Measurements from ENCODE around the gene SMAD4. TPM values are rescaled to one million over a fixed set of nuclear protein-coding genes. Genes with fewer than 3 reads are reported as not detected.

The SMAD4 gene
- total and polyA plus RNA-seq, 2 of the 8 experiments (the other 6 are each of a cell fraction or from before 2014, with no cell fraction given): 86.5 to 139 TPM

DNA sequence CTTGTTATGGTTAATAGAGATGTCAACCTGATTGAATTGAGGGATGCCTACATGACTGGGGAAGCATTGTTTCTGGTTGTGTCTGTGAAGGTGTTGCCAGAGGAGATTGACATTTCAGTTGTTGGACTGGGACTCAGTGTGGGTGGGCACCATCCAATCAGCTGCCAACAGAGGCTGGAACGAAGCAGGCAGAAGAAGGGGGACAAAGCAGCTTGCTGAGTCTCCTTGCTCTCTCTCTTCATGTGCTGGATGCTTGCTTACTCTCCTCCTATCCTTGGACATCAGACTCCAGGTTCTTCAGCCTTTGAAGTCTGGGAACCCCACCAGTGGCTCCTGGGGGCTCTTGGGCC lies 22.2 kb upstream of the SMAD4 start:
- no peaks in the 10 kb centered on the region for H3K9me3 ChIP-seq (ENCODE audit: insufficient read depth in 2 of 2, low read depth in 1 of 2, low read length in 1 of 2)
- H3K4me3 ChIP-seq (ENCODE audit: extremely low read depth in 1 of 4, insufficient read depth in 2 of 4, low read depth in 3 of 4, low read length in 4 of 4): no peak overlapping the region
- no peaks in the 10 kb centered on the region for H3K79me1 ChIP-seq (ENCODE audit: low read depth, low read length)
- ChIA-PET POLR2A (ENCODE audit: partially characterized antibody) (interaction anchor here (1.0 to 1.3 kb wide), 2 partner anchors 10 to 22 kb away, joined by 3 to 4 read pairs; partner anchors contain the start of gene SMAD4), CTCF (ENCODE audit: partially characterized antibody) (interaction anchor here (0.9 to 1.7 kb wide), 2 partner anchors 30 to 41 kb away, joined by 4 read pairs; no protein-coding TSS in a partner anchor)
- 0 out of 2 replicates have a peak overlapping the region, but pooled peaks have one; percentile 6 for H2AFZ ChIP-seq (ENCODE audit: low read length)
- no peak for TF ChIP-seq YY1 (IDR thresholded peaks at IDR 0.05; ENCODE audit: low read depth, low read length)
- TF ChIP-seq KDM1A (IDR thresholded peaks at IDR 0.05; ENCODE audit: borderline replicate concordance, low read length): no peak
- TF ChIP-seq TEAD4 (IDR thresholded peaks at IDR 0.05; ENCODE audit: low read depth, low read length): no peak
- no peak for TF ChIP-seq TAF7 (optimal IDR thresholded peaks at IDR 0.05; ENCODE audit: borderline replicate concordance, low read depth, low read length)
- TF ChIP-seq KDM4A (IDR thresholded peaks at IDR 0.05; ENCODE audit: low read depth, low read length, severe bottlenecking): no peak
- no peak for TF ChIP-seq SIN3A (conservative IDR thresholded peaks at IDR 0.05 in 1 of 2, IDR thresholded peaks at IDR 0.05 in 1 of 2; ENCODE audit: low read depth in 1 of 2, low read length in 2 of 2)
- no peak overlapping the region for H3K27ac ChIP-seq (ENCODE audit: low read depth, low read length)
- H4K91ac ChIP-seq (replicated peaks; ENCODE audit: insufficient read length, low read length): no peak overlapping the region
- H4K20me1 ChIP-seq (replicated peaks in 1 of 2; ENCODE audit: control insufficient read depth in 1 of 2, insufficient read depth in 2 of 2, low read length in 2 of 2): no peaks in the 10 kb centered on the region
- H3K14ac ChIP-seq (ENCODE audit: insufficient read length): no peak overlapping the region
- no peak overlapping the region for H4K5ac ChIP-seq (ENCODE audit: insufficient read length, low read depth, low read length)
- H2BK120ac ChIP-seq (replicated peaks; ENCODE audit: low read depth, low read length): no peak overlapping the region
- H3K23me2 ChIP-seq (ENCODE audit: low read depth, low read length): no peaks in the 10 kb centered on the region; the same call in 1 of the 2 replicates
- H2BK12ac ChIP-seq (ENCODE audit: low read depth, low read length): no peak overlapping the region
- no peak overlapping the region for H2AK5ac ChIP-seq (ENCODE audit: low read depth, low read length)
- H3K18ac ChIP-seq (ENCODE audit: extremely low read depth, low read length): no peak overlapping the region
- H3K4me2 ChIP-seq (ENCODE audit: insufficient read depth in 1 of 2, low read depth in 2 of 2, low read length in 2 of 2): no peak overlapping the region
- H2BK5ac ChIP-seq (ENCODE audit: low read depth, low read length): no peak overlapping the region
- no peak overlapping the region for H3K23ac ChIP-seq (ENCODE audit: insufficient read length)
- H4K8ac ChIP-seq (ENCODE audit: extremely low read depth, insufficient read depth, low read length): no peak overlapping the region
- 93% methylated on average over 1 of the region's 1 CpG; no CpG with 5 or more reads in 1 of the 2 experiments for WGBS, 2 experiments (ENCODE audit: extremely low coverage in 1 of 2, insufficient coverage in 1 of 2, insufficient read length in 1 of 2, insufficient replicate concordance in 2 of 2, low coverage in 1 of 2, low lambda C conversion rate in 2 of 2, missing lambda C conversion rate in 1 of 2)
- H3K36me3 ChIP-seq (ENCODE audit: control insufficient read depth in 2 of 4, insufficient read depth in 4 of 4, low read length in 3 of 4): no peaks in the 10 kb centered on the region
- H3K4ac ChIP-seq (replicated peaks; ENCODE audit: insufficient read length, low read depth, low read length): no peak overlapping the region
- FAIRE-seq (no peak), DNase-seq (ENCODE audit: low read depth in 1 of 2, low spot score in 2 of 2) (no peak)
- no peaks in the 10 kb centered on the region for H3K79me2 ChIP-seq (ENCODE audit: control insufficient read depth in 1 of 2, insufficient read depth in 2 of 2, low read length in 2 of 2)
- no peak overlapping the region for H3K9ac ChIP-seq (replicated peaks in 1 of 4; ENCODE audit: extremely low read depth in 1 of 4, low read depth in 3 of 4, low read length in 3 of 4)
- H2BK20ac ChIP-seq (ENCODE audit: low read length): no peak overlapping the region
- H3K56ac ChIP-seq (replicated peaks; ENCODE audit: insufficient read length, low read depth, low read length): no peak overlapping the region
- peaks cover 0 to 7% (median 0%) of the 10 kb centered on the region in 4 experiments; a peak in 1 of 7 replicates for H3K4me1 ChIP-seq (replicated peaks in 1 of 4; ENCODE audit: control insufficient read depth in 3 of 4, insufficient read depth in 4 of 4, low read length in 3 of 4)
- no peaks in the 10 kb centered on the region for H3K27me3 ChIP-seq (replicated peaks in 1 of 4; ENCODE audit: control insufficient read depth in 3 of 4, extremely low read depth in 1 of 4, insufficient read depth in 3 of 4, low read length in 3 of 4)
- 0 out of 2 replicates have a peak overlapping the region, but pooled peaks have one; percentile 36 for H2BK15ac ChIP-seq (ENCODE audit: low read length)

All from H1 (cell line).